Subcutaneous adipose tissue (tissue), 4 donors: ENCODE results near the gene LGALS16. TPM values are rescaled to one million over a fixed set of nuclear protein-coding genes. Genes with fewer than 3 reads are reported as not detected.

Experiments used
- CTCF ChIP-seq: fragments of 450-650 bp; IDR thresholded peaks from one replicate; pipeline ENCODE4 v1.5.1; 2016; ENCODE audit warnings: low read depth, mild to moderate bottlenecking, control low read depth, antibody characterized with exemption, moderate library complexity
- total RNA-seq, 4 donors: library from RNA; depleted of rRNA; stranded (reverse); fragments of >200 nt; gene quantifications; one replicate each; pipeline ENCODE4 v1.1.0, GENCODE V29; 2016

Gene LGALS16
- total RNA-seq, 4 donors from 2014 or later, result not detected

GRCh38 chr19:39679056-39679790 lies 23.5 kb downstream of the LGALS16 start:
- no peak for TF ChIP-seq CTCF

GRCh38 chr19:39679791-39680168 lies 24.1 kb downstream of the LGALS16 start:
- no peak for TF ChIP-seq CTCF

- no peak for TF ChIP-seq CTCF
Observed at GRCh38 chr19:39680593-39680992, 24.9 kb downstream of the LGALS16 start.

GRCh38 chr19:39681416-39681815 lies 25.7 kb downstream of the LGALS16 start:
- TF ChIP-seq CTCF, result no peak

- no peak for TF ChIP-seq CTCF
Observed at GRCh38 chr19:39684267-39684666, 28.6 kb downstream of the LGALS16 start.

GRCh38 chr19:39686739-39687138 lies 31.0 kb downstream of the LGALS16 start:
- TF ChIP-seq CTCF, result no peak

GRCh38 chr19:39692166-39692565 lies 36.5 kb downstream of the LGALS16 start:
- no peak for TF ChIP-seq CTCF
